ENCODE results near the gene FRMD1.

- TF ChIP-seq EZH2 (IDR thresholded peaks at IDR 0.05) (no peak), CTCF (IDR thresholded peaks at IDR 0.05) (no peak)
Observed at GRCh38 chr6:168089186-168090063, 10.4 kb upstream of the FRMD1 start.

Data from neural progenitor cell (in vitro differentiated cells).